OCI-LY1 (cell line): ENCODE measurements around the gene FBXO41.

Experiments
- H2AFZ ChIP-seq: fragments of 200-600 bp; sonication (generic), shearing (Covaris generic); 2 replicates; pipeline ENCODE4 v1.6.0; 2014; ENCODE audit warnings: antibody characterized with exemption, mild to moderate bottlenecking, low read length
- H3F3A ChIP-seq: fragments of 200-600 bp; sonication (generic), shearing (Covaris generic); 2 replicates; pipeline ENCODE4 v1.6.0; 2014; ENCODE audit warnings: mild to moderate bottlenecking, antibody characterized with exemption, low read length, moderate library complexity; ENCODE audit not compliant: insufficient read depth
- H3K27ac ChIP-seq: fragments of 200-600 bp; sonication (generic); 2 replicates; pipeline ENCODE4 v1.5.1; 2014; ENCODE audit warnings: low read length, mixed run types, mild to moderate bottlenecking, low read depth; ENCODE audit not compliant: poor library complexity, severe bottlenecking
- H3K27me3 ChIP-seq: fragments of 200-600 bp; sonication (generic); 2 replicates; pipeline ENCODE4 v1.6.0; 2014; ENCODE audit warnings: antibody characterized with exemption, mild to moderate bottlenecking, low read length, moderate library complexity; ENCODE audit not compliant: insufficient read depth
- H3K36me3 ChIP-seq: fragments of 200-600 bp; sonication (generic); 2 replicates; pipeline ENCODE4 v1.6.1; 2014; ENCODE audit warnings: mild to moderate bottlenecking, antibody characterized with exemption, low read length, moderate library complexity, mixed read lengths; ENCODE audit not compliant: insufficient read depth
- H3K4me1 ChIP-seq: fragments of 200-600 bp; sonication (generic); 2 replicates; pipeline ENCODE4 v1.5.1; 2014; ENCODE audit warnings: mild to moderate bottlenecking, low read length, moderate library complexity; ENCODE audit not compliant: insufficient read depth, severe bottlenecking
- H3K4me2 ChIP-seq: fragments of 200-600 bp; sonication (generic), shearing (Covaris generic); 2 replicates; pipeline ENCODE4 v1.6.1; 2014; ENCODE audit warnings: low read length
- H3K4me3 ChIP-seq: fragments of 200-600 bp; sonication (generic); 2 replicates; pipeline ENCODE4 v1.5.1; 2014; ENCODE audit warnings: low read length, low read depth, mild to moderate bottlenecking, mixed read lengths; ENCODE audit not compliant: poor library complexity, severe bottlenecking
- H3K79me2 ChIP-seq: fragments of 200-600 bp; shearing (Covaris generic); 2 replicates; pipeline ENCODE4 v1.6.1; 2016; ENCODE audit warnings: mixed run types, low read length, mixed read lengths; ENCODE audit not compliant: insufficient read depth
- H3K9ac ChIP-seq: fragments of 200-600 bp; sonication (generic), shearing (Covaris generic); 2 replicates; pipeline ENCODE4 v1.6.1; 2014; ENCODE audit warnings: mild to moderate bottlenecking, low read length, mixed read lengths
- H3K9me2 ChIP-seq: fragments of 200-600 bp; sonication (generic), shearing (Covaris generic); 2 replicates; pipeline ENCODE4 v1.6.1; 2014; ENCODE audit warnings: low read depth, mild to moderate bottlenecking, low read length, mixed read lengths
- H3K9me3 ChIP-seq: fragments of 200-600 bp; shearing (Covaris generic); 2 replicates; pipeline ENCODE4 v1.6.1; 2014; ENCODE audit warnings: low read length, mixed read lengths
- H4K20me1 ChIP-seq: fragments of 200-600 bp; sonication (generic), shearing (Covaris generic); 2 replicates; pipeline ENCODE4 v1.6.0; 2016; ENCODE audit warnings: mild to moderate bottlenecking, low read length; ENCODE audit not compliant: insufficient read depth
- CTCF ChIP-seq: fragments of 200-600 bp; sonication (generic), shearing (Covaris generic); IDR thresholded peaks from 2 replicates; pipeline ENCODE4 v1.5.1; 2017; ENCODE audit warnings: mild to moderate bottlenecking, antibody characterized with exemption, low read length, moderate library complexity, mixed read lengths
- EZH2 ChIP-seq: fragments of 200-600 bp; sonication (generic), shearing (Covaris generic); IDR thresholded peaks from 2 replicates; pipeline ENCODE4 v1.8.0; 2017; ENCODE audit warnings: borderline replicate concordance, mixed run types, mild to moderate bottlenecking, antibody characterized with exemption, low read length, moderate library complexity, mixed read lengths

Gene FBXO41

GRCh38 chr2:73297586-73297985 is 13.3 kb upstream of the FBXO41 start:
- H3K9ac ChIP-seq, result no peak overlapping the region
- H3K36me3 ChIP-seq, result no peaks in the 10 kb centered on the region
- no peak for TF ChIP-seq EZH2
- H3K9me2 ChIP-seq, result no peaks in the 10 kb centered on the region
- H3K9me3 ChIP-seq, result no peaks in the 10 kb centered on the region
- no peak overlapping the region for H2AFZ ChIP-seq
- H3K4me3 ChIP-seq, result no peak overlapping the region
- peaks cover 6% of the 10 kb centered on the region for H3K4me1 ChIP-seq
- H3K79me2 ChIP-seq, result no peaks in the 10 kb centered on the region
- no peak overlapping the region for H3K4me2 ChIP-seq
- no peaks in the 10 kb centered on the region for H3F3A ChIP-seq
- no peak overlapping the region for H3K27ac ChIP-seq
- no peaks in the 10 kb centered on the region for H4K20me1 ChIP-seq
- H3K27me3 ChIP-seq, result no peaks in the 10 kb centered on the region

GRCh38 chr2:73297151-73297559 is 12.9 kb upstream of the FBXO41 start:
- no peak overlapping the region for H3K27ac ChIP-seq
- TF ChIP-seq CTCF (no peak), EZH2 (no peak)
- H2AFZ ChIP-seq, result no peak overlapping the region
- H3K4me2 ChIP-seq, result no peak overlapping the region
- no peaks in the 10 kb centered on the region for H3K9me2 ChIP-seq
- no peaks in the 10 kb centered on the region for H3F3A ChIP-seq
- H4K20me1 ChIP-seq, result no peaks in the 10 kb centered on the region
- no peaks in the 10 kb centered on the region for H3K9me3 ChIP-seq
- H3K4me3 ChIP-seq, result no peak overlapping the region
- no peak overlapping the region for H3K9ac ChIP-seq
- no peaks in the 10 kb centered on the region for H3K79me2 ChIP-seq
- no peaks in the 10 kb centered on the region; the same call in 1 of the 2 replicates for H3K27me3 ChIP-seq
- no peaks in the 10 kb centered on the region for H3K36me3 ChIP-seq
- peaks cover 6% of the 10 kb centered on the region for H3K4me1 ChIP-seq

- H3K4me2 ChIP-seq, result no peak overlapping the region
- no peaks in the 10 kb centered on the region for H3K9me3 ChIP-seq
- no peaks in the 10 kb centered on the region for H4K20me1 ChIP-seq
- no peak overlapping the region for H2AFZ ChIP-seq
- H3K9ac ChIP-seq, result no peak overlapping the region
- H3K27ac ChIP-seq, result no peak overlapping the region
- H3K4me1 ChIP-seq, result peaks cover 6% of the 10 kb centered on the region
- peaks cover 1% of the 10 kb centered on the region; the same call in 1 of the 2 replicates for H3K27me3 ChIP-seq
- no peaks in the 10 kb centered on the region for H3K79me2 ChIP-seq
- no peaks in the 10 kb centered on the region for H3F3A ChIP-seq
- no peaks in the 10 kb centered on the region for H3K36me3 ChIP-seq
- TF ChIP-seq EZH2 (no peak), CTCF (no peak)
- no peaks in the 10 kb centered on the region for H3K9me2 ChIP-seq
- no peak overlapping the region for H3K4me3 ChIP-seq
Observed at GRCh38 chr2:73295751-73296400, 11.6 kb upstream of the FBXO41 start.

GRCh38 chr2:73294239-73294638 is 10.0 kb upstream of the FBXO41 start:
- H3K4me1 ChIP-seq, result peaks cover 6% of the 10 kb centered on the region

More at GRCh38 chr2:73294239-73294638, 10.0 kb upstream of the FBXO41 start:
- Histone ChIP-seq H3K9me3 (no peaks in the 10 kb centered on the region), H3K36me3 (no peaks in the 10 kb centered on the region), H4K20me1 (no peaks in the 10 kb centered on the region), H3K9me2 (no peaks in the 10 kb centered on the region), H2AFZ (no peak overlapping the region), H3K4me2 (no peak overlapping the region), H3K79me2 (no peaks in the 10 kb centered on the region), H3F3A (no peaks in the 10 kb centered on the region), H3K4me3 (no peak overlapping the region), H3K27ac (no peak overlapping the region), H3K9ac (no peak overlapping the region), H3K27me3 (peaks cover 5% of the 10 kb centered on the region; the same call in 1 of the 2 replicates)
- no peak for TF ChIP-seq EZH2
- TF ChIP-seq CTCF, result no peak
